GM12865 (cell line): ENCODE data around the gene ZEB1.

Source experiments
- DNase-seq: peaks from one replicate; pipeline ENCODE4 v3.0.0; 2010; ENCODE audit warnings: low read depth
- H3K4me3 ChIP-seq: 2 replicates; pipeline ENCODE4 v1.5.1; 2011; ENCODE audit warnings: mild to moderate bottlenecking, low read depth, low read length, control low read depth
- TF ChIP-seq, protein P1 (sequence below): IDR thresholded peaks from 2 replicates; pipeline ENCODE4 v1.5.1; 2011; ENCODE audit warnings: low read length, control low read depth, low read depth, inconsistent platforms; ENCODE audit not compliant: insufficient read depth; ENCODE audit errors: missing control alignments

Gene ZEB1

DNA sequence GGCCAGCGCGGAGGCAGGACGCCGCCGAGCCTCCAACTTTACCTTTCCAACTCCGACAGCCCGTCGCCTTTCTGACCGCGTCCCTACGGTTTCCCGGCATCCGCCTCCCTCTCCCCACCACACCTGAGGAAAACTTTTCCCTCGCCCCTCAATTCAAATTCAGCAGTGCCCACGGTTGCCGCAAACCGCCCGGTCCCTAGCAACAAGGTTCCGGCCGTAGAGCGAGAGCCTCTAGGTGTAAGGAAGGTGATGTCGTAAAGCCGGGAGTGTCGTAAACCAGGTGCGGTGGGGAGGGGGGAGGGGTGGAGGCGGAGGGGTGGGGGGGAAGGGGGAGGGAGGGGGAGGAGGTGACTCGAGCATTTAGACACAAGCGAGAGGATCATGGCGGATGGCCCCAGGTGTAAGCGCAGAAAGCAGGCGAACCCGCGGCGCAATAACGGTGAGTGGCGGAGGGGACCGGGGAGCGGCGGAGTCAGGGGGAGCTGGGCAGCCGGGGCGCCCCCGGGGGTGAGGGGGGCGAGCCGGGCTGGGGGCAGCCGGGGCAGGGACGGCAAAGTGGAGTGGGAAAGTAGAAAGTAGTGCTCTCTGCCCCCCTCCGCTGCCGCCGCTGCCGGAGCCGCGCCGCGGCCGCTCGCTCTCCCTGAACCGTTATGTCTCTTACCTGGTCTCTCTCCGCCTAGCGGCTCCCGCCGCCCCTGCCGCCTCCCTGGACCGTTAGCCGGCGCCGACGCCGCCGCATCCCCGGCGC is at the start of gene ZEB1:
ZEB1 (plus strand) TSS at position 363 of the 748 bp plus-strand sequence; CDS start at position 382, 19 bp downstream.
- TF ChIP-seq, protein P1, sequence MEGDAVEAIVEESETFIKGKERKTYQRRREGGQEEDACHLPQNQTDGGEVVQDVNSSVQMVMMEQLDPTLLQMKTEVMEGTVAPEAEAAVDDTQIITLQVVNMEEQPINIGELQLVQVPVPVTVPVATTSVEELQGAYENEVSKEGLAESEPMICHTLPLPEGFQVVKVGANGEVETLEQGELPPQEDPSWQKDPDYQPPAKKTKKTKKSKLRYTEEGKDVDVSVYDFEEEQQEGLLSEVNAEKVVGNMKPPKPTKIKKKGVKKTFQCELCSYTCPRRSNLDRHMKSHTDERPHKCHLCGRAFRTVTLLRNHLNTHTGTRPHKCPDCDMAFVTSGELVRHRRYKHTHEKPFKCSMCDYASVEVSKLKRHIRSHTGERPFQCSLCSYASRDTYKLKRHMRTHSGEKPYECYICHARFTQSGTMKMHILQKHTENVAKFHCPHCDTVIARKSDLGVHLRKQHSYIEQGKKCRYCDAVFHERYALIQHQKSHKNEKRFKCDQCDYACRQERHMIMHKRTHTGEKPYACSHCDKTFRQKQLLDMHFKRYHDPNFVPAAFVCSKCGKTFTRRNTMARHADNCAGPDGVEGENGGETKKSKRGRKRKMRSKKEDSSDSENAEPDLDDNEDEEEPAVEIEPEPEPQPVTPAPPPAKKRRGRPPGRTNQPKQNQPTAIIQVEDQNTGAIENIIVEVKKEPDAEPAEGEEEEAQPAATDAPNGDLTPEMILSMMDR: peak; percentile 48
- H3K4me3 ChIP-seq: peak within 1 kb of the TSS; percentile 96
- DNase-seq: peak; percentile 98

DNA sequence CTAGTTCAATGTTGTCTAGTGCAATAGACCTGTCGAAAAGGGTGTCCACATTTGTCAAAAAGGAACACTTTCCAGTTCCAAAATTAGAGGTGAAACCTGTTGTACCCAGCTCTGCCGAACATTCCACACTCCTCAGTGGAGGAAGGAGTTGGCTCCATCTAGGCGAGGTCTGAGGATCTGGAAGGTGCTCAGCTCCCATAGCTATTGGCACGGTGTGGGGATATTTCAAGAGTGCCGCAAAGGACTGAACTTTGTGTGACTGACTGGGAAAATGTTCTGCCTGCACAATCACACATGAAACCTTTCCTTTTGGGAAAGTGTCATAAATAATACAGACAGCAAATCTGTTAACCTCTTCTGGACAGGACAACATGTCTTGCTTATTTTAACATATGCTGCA is 48.1 kb upstream of the ZEB1 start:
- TF ChIP-seq, protein P1: no peak
- no peak for DNase-seq
- H3K4me3 ChIP-seq: no peak overlapping the region

DNA sequence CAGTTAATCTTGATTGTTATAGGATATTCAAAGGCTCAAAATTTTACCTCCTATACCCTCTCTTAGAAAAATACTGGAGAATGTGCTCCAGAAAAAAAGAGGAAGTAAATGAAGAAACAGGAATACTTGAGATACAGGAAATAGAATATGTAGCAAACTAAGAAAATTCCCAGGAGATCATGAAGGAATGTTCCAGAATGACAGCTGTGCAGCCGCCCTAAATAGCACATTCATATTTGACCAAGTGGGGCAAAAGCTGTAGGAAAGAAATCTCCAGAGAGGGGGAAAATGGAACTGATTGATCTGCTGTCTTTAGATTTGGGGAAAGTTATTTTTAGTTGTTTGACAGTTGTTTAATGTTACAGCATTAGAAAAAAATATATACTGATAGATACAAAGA is 46.2 kb upstream of the ZEB1 start:
- DNase-seq: no peak
- H3K4me3 ChIP-seq: no peak overlapping the region
- TF ChIP-seq, protein P1: no peak

DNA sequence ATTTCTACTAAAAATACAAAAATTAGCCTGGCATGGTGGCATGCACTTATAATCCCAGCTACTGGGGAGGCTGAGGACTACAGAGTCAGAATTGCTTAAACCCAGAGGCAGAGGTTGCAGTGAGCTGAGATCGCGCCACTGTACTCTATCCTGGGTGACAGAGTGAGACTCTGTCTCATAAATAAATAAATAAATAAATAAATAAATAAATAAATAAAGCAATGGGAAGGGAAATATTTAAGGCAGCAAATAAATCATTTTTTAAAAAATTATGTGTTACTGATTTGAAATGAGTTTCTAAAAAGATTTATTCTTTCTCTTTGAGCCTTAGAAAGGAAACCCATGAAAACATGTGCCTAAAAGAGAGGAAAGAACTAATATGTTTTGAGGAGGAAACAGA is 45.2 kb upstream of the ZEB1 start:
- TF ChIP-seq, protein P1: no peak
- no peak overlapping the region for H3K4me3 ChIP-seq
- DNase-seq: no peak

DNA sequence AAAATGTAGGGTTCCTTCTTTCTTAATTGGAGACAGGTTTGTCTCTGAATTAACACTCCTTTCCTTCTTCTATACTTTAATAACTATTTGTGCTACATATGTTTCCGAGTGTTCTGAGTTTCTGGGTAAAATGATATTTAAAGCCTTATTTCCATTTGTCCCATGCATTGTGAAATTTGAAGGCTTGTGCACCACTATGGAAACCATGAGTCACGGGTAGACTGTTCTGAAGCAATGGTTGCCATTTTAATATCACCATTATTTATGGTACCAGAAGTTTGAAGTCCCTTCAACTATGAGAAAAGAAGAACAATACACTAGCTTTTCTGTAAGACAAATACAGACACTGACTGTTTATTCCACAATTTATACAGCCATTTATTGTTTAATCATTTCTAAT is 44.7 kb upstream of the ZEB1 start:
- TF ChIP-seq, protein P1: no peak
- H3K4me3 ChIP-seq: no peak overlapping the region
- DNase-seq: no peak

DNA sequence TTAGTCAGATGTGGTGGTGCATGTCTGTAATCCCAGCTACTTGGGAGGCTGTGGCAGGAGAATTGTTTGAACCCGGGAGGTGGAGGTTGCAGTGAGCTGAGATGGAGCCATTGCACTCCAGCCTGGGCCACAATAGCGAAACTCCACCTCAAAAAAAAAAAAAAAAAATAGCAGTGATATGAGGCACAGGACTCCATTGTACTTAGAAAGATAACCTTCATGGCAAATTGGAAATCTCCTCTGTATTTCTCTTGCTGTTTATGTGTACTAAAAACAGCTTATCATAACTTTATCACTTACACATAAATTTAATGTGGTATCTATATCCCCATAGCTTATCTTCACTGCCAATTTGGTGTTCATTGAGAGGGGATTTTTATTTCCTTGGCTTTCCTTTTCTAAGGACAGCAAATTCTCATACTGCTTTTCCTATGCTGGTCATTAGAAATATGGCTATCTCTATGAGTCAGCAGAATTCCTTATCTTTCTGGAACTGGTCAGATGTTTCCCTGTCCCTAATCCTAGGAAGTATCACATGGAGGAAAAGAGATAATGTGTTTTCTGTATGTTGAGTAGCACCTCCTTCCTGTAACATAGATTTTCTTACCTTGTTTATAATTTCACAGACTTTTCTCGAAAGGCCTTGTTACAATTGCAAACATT is 40.6 kb upstream of the ZEB1 start:
- TF ChIP-seq, protein P1: no peak
- no peak overlapping the region for H3K4me3 ChIP-seq
- DNase-seq: no peak

DNA sequence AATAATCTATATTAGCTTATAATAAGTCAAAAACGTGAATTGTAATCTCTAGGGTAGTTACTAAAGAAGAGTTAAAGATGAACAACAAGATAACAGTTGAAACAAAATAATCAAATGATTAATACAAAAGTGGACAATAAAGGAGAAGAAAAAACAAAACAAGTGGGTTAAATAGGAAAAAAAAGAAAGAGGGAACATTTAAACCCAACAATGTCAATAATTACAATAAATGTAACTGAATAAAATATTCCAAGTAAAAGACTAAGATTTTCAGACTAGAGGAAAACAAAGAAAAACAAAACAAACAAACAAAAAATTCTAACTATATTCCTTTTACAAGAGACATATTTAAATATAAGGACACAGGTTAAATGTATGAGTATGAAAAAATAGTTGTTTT is 38.0 kb upstream of the ZEB1 start:
- H3K4me3 ChIP-seq: no peak overlapping the region
- TF ChIP-seq, protein P1: no peak
- DNase-seq: no peak
